C4-2B (cell line): ENCODE measurements around the gene TSPAN18.

ENCODE experiments used
- CTCF ChIP-seq: fragments of 450-650 bp; conservative IDR thresholded peaks from 2 replicates; pipeline ENCODE4 v1.5.1; 2017; ENCODE audit warnings: mild to moderate bottlenecking
- ZFX ChIP-seq: fragments of 450-650 bp; IDR thresholded peaks from 2 replicates; pipeline ENCODE4 v1.6.1; 2017

GRCh38 chr11:44707094-44707493, 19.7 kb upstream of the TSPAN18 start:
- TF ChIP-seq CTCF (no peak), ZFX (no peak)
